HEK293 (cell line): ENCODE measurements around the gene TSPAN9.

Source experiments
- HOXD13 ChIP-seq: sonication (generic); formaldehyde crosslinking; IDR thresholded peaks from 2 replicates; pipeline ENCODE4 v1.8.0; 2022; ENCODE audit warnings: missing genetic modification reagents, borderline replicate concordance
- IKZF3 ChIP-seq: fragments of 450-650 bp; IDR thresholded peaks from 2 replicates; pipeline ENCODE4 v1.5.0; 2018; ENCODE audit warnings: missing biosample characterization, mild to moderate bottlenecking, missing genetic modification characterization, moderate library complexity
- RBAK ChIP-seq: fragments of 450-650 bp; formaldehyde crosslinking; IDR thresholded peaks from 2 replicates; pipeline ENCODE4 v1.5.1; 2016; ENCODE audit warnings: missing biosample characterization, missing genetic modification characterization
- SETDB1 ChIP-seq: IDR thresholded peaks from one replicate; pipeline ENCODE4 v1.6.1; 2017; ENCODE audit warnings: mild to moderate bottlenecking, low read length, moderate library complexity, mixed read lengths; ENCODE audit not compliant: insufficient read length
- ZBTB20 ChIP-seq: fragments of 450-650 bp; formaldehyde crosslinking; IDR thresholded peaks from 2 replicates; pipeline ENCODE4 v1.5.1; 2016; ENCODE audit warnings: missing biosample characterization, missing genetic modification characterization
- ZFP37 ChIP-seq: fragments of 450-650 bp; formaldehyde crosslinking; IDR thresholded peaks from 2 replicates; pipeline ENCODE4 v1.5.1; 2016; ENCODE audit warnings: missing biosample characterization, missing genetic modification characterization
- ZNF132 ChIP-seq: fragments of 450-650 bp; formaldehyde crosslinking; IDR thresholded peaks from 2 replicates; pipeline ENCODE4 v1.5.1; 2017; ENCODE audit warnings: missing biosample characterization, missing genetic modification characterization, borderline replicate concordance
- ZNF133 ChIP-seq: fragments of 450-650 bp; formaldehyde crosslinking; IDR thresholded peaks from 2 replicates; pipeline ENCODE4 v1.5.1; 2016; ENCODE audit warnings: missing biosample characterization, missing genetic modification characterization
- ZNF175 ChIP-seq: fragments of 450-650 bp; formaldehyde crosslinking; IDR thresholded peaks from 2 replicates; pipeline ENCODE4 v1.5.1; 2016; ENCODE audit warnings: missing biosample characterization, missing genetic modification characterization
- ZNF184 ChIP-seq: fragments of 450-650 bp; IDR thresholded peaks from 2 replicates; pipeline ENCODE4 v1.5.1; 2018; ENCODE audit warnings: missing biosample characterization, mild to moderate bottlenecking, missing genetic modification characterization
- ZNF19 ChIP-seq: fragments of 450-650 bp; formaldehyde crosslinking; IDR thresholded peaks from 2 replicates; pipeline ENCODE4; 2016; ENCODE audit warnings: missing biosample characterization, missing genetic modification characterization, low read depth
- ZNF214 ChIP-seq: fragments of 450-650 bp; formaldehyde crosslinking; IDR thresholded peaks from 2 replicates; pipeline ENCODE4 v1.5.1; 2017; ENCODE audit warnings: missing biosample characterization, mild to moderate bottlenecking, missing genetic modification characterization, borderline replicate concordance
- ZNF248 ChIP-seq: fragments of 450-650 bp; formaldehyde crosslinking; IDR thresholded peaks from 2 replicates; pipeline ENCODE4 v1.5.1; 2017; ENCODE audit warnings: missing biosample characterization, missing genetic modification characterization
- ZNF274 ChIP-seq, 2 experiments: fragments of 200-500 bp in 1 of 2; fragments of 450-650 bp in 1 of 2; sonication (Bioruptor generic) in 1 of 2; formaldehyde crosslinking in 1 of 2; IDR thresholded peaks; 2 replicates each; pipeline versions ENCODE4 v1.5.1 to v1.6.1; 2014 to 2016; ENCODE audit warnings: borderline replicate concordance in 1 of 2, inconsistent platforms in 1 of 2, low read length in 1 of 2, missing biosample characterization in 1 of 2, missing genetic modification characterization in 1 of 2
- ZNF350 ChIP-seq: fragments of 450-650 bp; formaldehyde crosslinking; IDR thresholded peaks from 2 replicates; pipeline ENCODE4 v1.5.0; 2017; ENCODE audit warnings: missing biosample characterization, mild to moderate bottlenecking, missing genetic modification characterization
- ZNF416 ChIP-seq: fragments of 450-650 bp; formaldehyde crosslinking; IDR thresholded peaks from 2 replicates; pipeline ENCODE4 v1.5.1; 2016; ENCODE audit warnings: missing biosample characterization, missing genetic modification characterization
- ZNF426 ChIP-seq: fragments of 450-650 bp; formaldehyde crosslinking; IDR thresholded peaks from 2 replicates; pipeline ENCODE4 v1.5.1; 2017; ENCODE audit warnings: missing biosample characterization, missing genetic modification characterization, mild to moderate bottlenecking, inconsistent platforms, moderate library complexity
- ZNF433 ChIP-seq: fragments of 450-650 bp; formaldehyde crosslinking; IDR thresholded peaks from 2 replicates; pipeline ENCODE4 v1.5.1; 2016; ENCODE audit warnings: missing biosample characterization, missing genetic modification characterization, low read depth
- ZNF549 ChIP-seq: fragments of 450-650 bp; IDR thresholded peaks from 2 replicates; pipeline ENCODE4 v1.5.1; 2018; ENCODE audit warnings: missing biosample characterization, missing genetic modification characterization, mild to moderate bottlenecking, inconsistent platforms, moderate library complexity
- ZNF600 ChIP-seq: fragments of 450-650 bp; formaldehyde crosslinking; IDR thresholded peaks from 2 replicates; pipeline ENCODE4 v1.5.1; 2016; ENCODE audit warnings: missing biosample characterization, missing genetic modification characterization
- ZNF610 ChIP-seq: fragments of 450-650 bp; formaldehyde crosslinking; IDR thresholded peaks from 2 replicates; pipeline ENCODE4 v1.5.1; 2016; ENCODE audit warnings: missing biosample characterization, missing genetic modification characterization, borderline replicate concordance
- ZNF623 ChIP-seq: fragments of 450-650 bp; formaldehyde crosslinking; IDR thresholded peaks from 2 replicates; pipeline ENCODE4 v1.5.1; 2016; ENCODE audit warnings: missing biosample characterization, missing genetic modification characterization
- ZNF677 ChIP-seq: fragments of 450-650 bp; IDR thresholded peaks from 2 replicates; pipeline ENCODE4 v1.5.0; 2018; ENCODE audit warnings: missing biosample characterization, mild to moderate bottlenecking, missing genetic modification characterization, moderate library complexity
- ZNF701 ChIP-seq: fragments of 450-650 bp; formaldehyde crosslinking; IDR thresholded peaks from 2 replicates; pipeline ENCODE4 v1.5.1; 2016; ENCODE audit warnings: missing biosample characterization, missing genetic modification characterization
- ZSCAN23 ChIP-seq: fragments of 450-650 bp; formaldehyde crosslinking; IDR thresholded peaks from 2 replicates; pipeline ENCODE4 v1.5.1; 2016; ENCODE audit warnings: missing biosample characterization, missing genetic modification characterization
- TF ChIP-seq, protein P1 (sequence below): fragments of 450-650 bp; formaldehyde crosslinking; IDR thresholded peaks from 2 replicates; pipeline ENCODE4 v1.5.1; 2017; ENCODE audit warnings: missing biosample characterization, missing genetic modification characterization
- TF ChIP-seq, protein P2 (sequence below): fragments of 450-650 bp; formaldehyde crosslinking; IDR thresholded peaks from 2 replicates; pipeline ENCODE4 v1.5.1; 2017; ENCODE audit warnings: missing biosample characterization, missing genetic modification characterization
- TF ChIP-seq, protein P3 (sequence below): fragments of 450-650 bp; formaldehyde crosslinking; IDR thresholded peaks from 2 replicates; pipeline ENCODE4 v1.5.1; 2016; ENCODE audit warnings: missing biosample characterization, missing genetic modification characterization
- TF ChIP-seq, protein P4 (sequence below): fragments of 450-650 bp; formaldehyde crosslinking; IDR thresholded peaks from 2 replicates; pipeline ENCODE4 v1.5.1; 2016; ENCODE audit warnings: missing biosample characterization, missing genetic modification characterization
- TF ChIP-seq, protein P5 (sequence below): fragments of 450-650 bp; formaldehyde crosslinking; IDR thresholded peaks from 2 replicates; pipeline ENCODE4 v1.5.1; 2016; ENCODE audit warnings: missing biosample characterization, missing genetic modification characterization

The TSPAN9 gene

DNA sequence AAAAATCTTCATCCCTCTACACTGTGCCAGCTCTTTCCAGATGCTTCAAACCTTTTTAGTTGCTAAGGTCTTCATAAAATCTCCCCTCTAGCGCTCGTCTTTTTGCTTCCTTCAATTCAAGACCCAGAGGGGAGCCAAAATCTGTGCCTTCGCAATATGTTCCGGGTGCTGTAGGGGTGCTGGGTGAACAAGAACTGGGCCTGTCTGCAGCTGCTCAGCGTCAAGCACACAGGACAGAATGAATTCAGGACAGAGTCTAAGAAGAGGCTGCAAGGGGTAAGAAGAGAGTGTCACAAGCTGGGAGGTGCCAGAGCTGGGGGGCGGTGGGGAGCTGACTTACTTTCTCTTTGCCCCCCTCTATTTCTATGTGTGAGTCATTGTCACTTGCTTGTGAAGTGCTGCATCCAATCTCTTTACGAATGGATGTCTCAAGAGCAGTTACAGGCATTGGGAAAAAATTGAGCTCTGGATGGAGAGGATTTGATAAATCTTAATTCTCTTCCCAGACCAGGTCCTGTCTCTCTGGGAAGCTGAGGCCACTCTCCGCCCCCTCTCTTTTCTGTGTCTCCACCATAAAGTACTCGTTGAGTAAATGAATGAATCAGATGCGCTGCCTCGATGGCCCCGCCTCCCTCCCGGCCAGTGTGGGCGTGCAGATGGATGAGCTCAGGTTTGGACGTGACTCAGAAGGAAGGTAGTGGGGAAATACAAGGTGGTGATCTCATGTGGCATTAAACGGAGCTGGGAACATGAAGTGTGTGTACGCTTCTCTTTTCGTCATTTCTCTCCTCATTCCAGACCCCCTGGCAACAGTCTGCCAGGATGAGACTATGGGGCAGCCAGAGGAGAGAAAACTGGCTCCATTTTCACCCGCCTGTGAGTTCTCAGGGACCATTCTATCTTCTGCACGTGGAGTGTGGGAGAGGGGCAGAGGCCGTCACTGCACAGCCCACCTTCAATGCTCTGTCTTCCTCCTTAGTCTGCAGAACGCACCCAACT, 91.3 kb downstream of the TSPAN9 start (continued):
- TF ChIP-seq, protein P1, sequence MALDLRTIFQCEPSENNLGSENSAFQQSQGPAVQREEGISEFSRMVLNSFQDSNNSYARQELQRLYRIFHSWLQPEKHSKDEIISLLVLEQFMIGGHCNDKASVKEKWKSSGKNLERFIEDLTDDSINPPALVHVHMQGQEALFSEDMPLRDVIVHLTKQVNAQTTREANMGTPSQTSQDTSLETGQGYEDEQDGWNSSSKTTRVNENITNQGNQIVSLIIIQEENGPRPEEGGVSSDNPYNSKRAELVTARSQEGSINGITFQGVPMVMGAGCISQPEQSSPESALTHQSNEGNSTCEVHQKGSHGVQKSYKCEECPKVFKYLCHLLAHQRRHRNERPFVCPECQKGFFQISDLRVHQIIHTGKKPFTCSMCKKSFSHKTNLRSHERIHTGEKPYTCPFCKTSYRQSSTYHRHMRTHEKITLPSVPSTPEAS (tag by site-specific recombination) = no peak
- TF ChIP-seq ZSCAN23 (tag by site-specific recombination) (no peak), ZNF416 (no peak), ZNF610 (tag by site-specific recombination) (no peak), SETDB1 (no peak), ZNF19 (tag by site-specific recombination) (no peak), ZNF350 (tag by site-specific recombination) (no peak), IKZF3 (tag by site-specific recombination) (peak; percentile 66; the same call in 1 of the 2 replicates), ZNF433 (tag by site-specific recombination) (no peak), HOXD13 (CRISPR knock-in tag) (no peak), ZNF184 (no peak), ZNF426 (no peak), ZBTB20 (tag by site-specific recombination) (peak; percentile 32; the same call in 1 of the 2 replicates), ZNF549 (tag by site-specific recombination) (no peak), ZNF132 (tag by site-specific recombination) (no peak), ZNF600 (tag by site-specific recombination) (peak; percentile 82), ZNF133 (tag by site-specific recombination) (no peak), ZNF248 (tag by site-specific recombination) (no peak), ZNF274 (IDR thresholded peaks at IDR 0.05; ENCODE audit: low read length) (no peak), ZNF274 (tag by site-specific recombination; IDR thresholded peaks at IDR 0.05; ENCODE audit: borderline replicate concordance) (no peak), ZNF623 (no peak), ZFP37 (tag by site-specific recombination) (no peak), ZNF175 (tag by site-specific recombination) (no peak), ZNF214 (tag by site-specific recombination) (no peak), ZNF677 (tag by site-specific recombination) (no peak), ZNF701 (no peak), RBAK (tag by site-specific recombination) (no peak)
- TF ChIP-seq, protein P2, sequence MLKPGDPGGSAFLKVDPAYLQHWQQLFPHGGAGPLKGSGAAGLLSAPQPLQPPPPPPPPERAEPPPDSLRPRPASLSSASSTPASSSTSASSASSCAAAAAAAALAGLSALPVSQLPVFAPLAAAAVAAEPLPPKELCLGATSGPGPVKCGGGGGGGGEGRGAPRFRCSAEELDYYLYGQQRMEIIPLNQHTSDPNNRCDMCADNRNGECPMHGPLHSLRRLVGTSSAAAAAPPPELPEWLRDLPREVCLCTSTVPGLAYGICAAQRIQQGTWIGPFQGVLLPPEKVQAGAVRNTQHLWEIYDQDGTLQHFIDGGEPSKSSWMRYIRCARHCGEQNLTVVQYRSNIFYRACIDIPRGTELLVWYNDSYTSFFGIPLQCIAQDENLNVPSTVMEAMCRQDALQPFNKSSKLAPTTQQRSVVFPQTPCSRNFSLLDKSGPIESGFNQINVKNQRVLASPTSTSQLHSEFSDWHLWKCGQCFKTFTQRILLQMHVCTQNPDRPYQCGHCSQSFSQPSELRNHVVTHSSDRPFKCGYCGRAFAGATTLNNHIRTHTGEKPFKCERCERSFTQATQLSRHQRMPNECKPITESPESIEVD (tag by site-specific recombination) = no peak
- TF ChIP-seq, protein P3, sequence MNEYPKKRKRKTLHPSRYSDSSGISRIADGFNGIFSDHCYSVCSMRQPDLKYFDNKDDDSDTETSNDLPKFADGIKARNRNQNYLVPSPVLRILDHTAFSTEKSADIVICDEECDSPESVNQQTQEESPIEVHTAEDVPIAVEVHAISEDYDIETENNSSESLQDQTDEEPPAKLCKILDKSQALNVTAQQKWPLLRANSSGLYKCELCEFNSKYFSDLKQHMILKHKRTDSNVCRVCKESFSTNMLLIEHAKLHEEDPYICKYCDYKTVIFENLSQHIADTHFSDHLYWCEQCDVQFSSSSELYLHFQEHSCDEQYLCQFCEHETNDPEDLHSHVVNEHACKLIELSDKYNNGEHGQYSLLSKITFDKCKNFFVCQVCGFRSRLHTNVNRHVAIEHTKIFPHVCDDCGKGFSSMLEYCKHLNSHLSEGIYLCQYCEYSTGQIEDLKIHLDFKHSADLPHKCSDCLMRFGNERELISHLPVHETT (tag by site-specific recombination) = peak; percentile 23; the same call in 1 of the 2 replicates
- TF ChIP-seq, protein P4, sequence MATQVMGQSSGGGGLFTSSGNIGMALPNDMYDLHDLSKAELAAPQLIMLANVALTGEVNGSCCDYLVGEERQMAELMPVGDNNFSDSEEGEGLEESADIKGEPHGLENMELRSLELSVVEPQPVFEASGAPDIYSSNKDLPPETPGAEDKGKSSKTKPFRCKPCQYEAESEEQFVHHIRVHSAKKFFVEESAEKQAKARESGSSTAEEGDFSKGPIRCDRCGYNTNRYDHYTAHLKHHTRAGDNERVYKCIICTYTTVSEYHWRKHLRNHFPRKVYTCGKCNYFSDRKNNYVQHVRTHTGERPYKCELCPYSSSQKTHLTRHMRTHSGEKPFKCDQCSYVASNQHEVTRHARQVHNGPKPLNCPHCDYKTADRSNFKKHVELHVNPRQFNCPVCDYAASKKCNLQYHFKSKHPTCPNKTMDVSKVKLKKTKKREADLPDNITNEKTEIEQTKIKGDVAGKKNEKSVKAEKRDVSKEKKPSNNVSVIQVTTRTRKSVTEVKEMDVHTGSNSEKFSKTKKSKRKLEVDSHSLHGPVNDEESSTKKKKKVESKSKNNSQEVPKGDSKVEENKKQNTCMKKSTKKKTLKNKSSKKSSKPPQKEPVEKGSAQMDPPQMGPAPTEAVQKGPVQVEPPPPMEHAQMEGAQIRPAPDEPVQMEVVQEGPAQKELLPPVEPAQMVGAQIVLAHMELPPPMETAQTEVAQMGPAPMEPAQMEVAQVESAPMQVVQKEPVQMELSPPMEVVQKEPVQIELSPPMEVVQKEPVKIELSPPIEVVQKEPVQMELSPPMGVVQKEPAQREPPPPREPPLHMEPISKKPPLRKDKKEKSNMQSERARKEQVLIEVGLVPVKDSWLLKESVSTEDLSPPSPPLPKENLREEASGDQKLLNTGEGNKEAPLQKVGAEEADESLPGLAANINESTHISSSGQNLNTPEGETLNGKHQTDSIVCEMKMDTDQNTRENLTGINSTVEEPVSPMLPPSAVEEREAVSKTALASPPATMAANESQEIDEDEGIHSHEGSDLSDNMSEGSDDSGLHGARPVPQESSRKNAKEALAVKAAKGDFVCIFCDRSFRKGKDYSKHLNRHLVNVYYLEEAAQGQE (tag by site-specific recombination) = no peak
- TF ChIP-seq, protein P5, sequence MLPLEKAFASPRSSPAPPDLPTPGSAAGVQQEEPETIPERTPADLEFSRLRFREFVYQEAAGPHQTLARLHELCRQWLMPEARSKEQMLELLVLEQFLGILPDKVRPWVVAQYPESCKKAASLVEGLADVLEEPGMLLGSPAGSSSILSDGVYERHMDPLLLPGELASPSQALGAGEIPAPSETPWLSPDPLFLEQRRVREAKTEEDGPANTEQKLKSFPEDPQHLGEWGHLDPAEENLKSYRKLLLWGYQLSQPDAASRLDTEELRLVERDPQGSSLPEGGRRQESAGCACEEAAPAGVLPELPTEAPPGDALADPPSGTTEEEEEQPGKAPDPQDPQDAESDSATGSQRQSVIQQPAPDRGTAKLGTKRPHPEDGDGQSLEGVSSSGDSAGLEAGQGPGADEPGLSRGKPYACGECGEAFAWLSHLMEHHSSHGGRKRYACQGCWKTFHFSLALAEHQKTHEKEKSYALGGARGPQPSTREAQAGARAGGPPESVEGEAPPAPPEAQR (tag by site-specific recombination) = no peak
